ENCODE measurements around the gene IL1RAPL1.

Gene IL1RAPL1

GRCh38 chrX:29528281-29528680 lies 941.0 kb downstream of the IL1RAPL1 start:
- Histone ChIP-seq H3K4me1 (ENCODE audit: insufficient read depth, insufficient read length) (no peaks in the 10 kb centered on the region), H3K9me3 (ENCODE audit: insufficient read depth, low read length) (no peaks in the 10 kb centered on the region), H3K9ac (ENCODE audit: insufficient read length, low read depth) (no peak overlapping the region), H3K4me3 (ENCODE audit: insufficient read length, low read depth) (no peak overlapping the region), H3K36me3 (ENCODE audit: insufficient read depth, insufficient read length, low read length) (no peaks in the 10 kb centered on the region), H3K27me3 (ENCODE audit: insufficient read depth, insufficient read length) (no peaks in the 10 kb centered on the region)
- DNase-seq (ENCODE audit: low read depth, low spot score), result no peak
- TF ChIP-seq YY1 (IDR thresholded peaks at IDR 0.05; ENCODE audit: insufficient read depth, insufficient read length), result no peak

DNA sequence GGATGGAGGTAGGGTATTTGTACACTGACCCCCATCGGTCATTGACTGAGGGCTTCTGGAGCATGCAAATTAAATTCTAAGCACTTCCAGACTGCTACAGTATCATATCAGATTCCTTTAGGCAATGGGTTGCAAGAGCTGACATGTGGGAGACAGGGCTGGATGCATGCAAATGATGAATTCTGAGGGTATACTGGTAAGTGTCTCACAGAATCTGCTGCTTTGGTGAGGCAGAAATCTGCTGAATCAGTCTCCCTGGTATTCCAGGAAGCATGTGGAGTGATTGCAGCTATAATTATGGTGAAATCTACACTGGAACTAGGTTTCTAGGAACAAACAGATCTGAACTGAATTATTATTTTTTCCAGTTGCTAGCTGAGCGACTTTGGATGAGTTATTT lies 943.3 kb downstream of the IL1RAPL1 start:
- no peaks in the 10 kb centered on the region for H3K4me1 ChIP-seq (ENCODE audit: insufficient read depth, insufficient read length)
- H3K4me3 ChIP-seq (ENCODE audit: insufficient read length, low read depth), result no peak overlapping the region
- H3K9me3 ChIP-seq (ENCODE audit: insufficient read depth, low read length), result no peaks in the 10 kb centered on the region
- TF ChIP-seq ZNF274 (IDR thresholded peaks at IDR 0.05; ENCODE audit: low read depth, low read length) (no peak), YY1 (IDR thresholded peaks at IDR 0.05; ENCODE audit: insufficient read depth, insufficient read length) (no peak), SUZ12 (IDR thresholded peaks at IDR 0.05; ENCODE audit: extremely low read depth, insufficient read depth, insufficient read length) (no peak)
- H3K9ac ChIP-seq (ENCODE audit: insufficient read length, low read depth), result no peak overlapping the region
- H3K36me3 ChIP-seq (ENCODE audit: insufficient read depth, insufficient read length, low read length), result no peaks in the 10 kb centered on the region
- H3K27me3 ChIP-seq (ENCODE audit: insufficient read depth, insufficient read length), result no peaks in the 10 kb centered on the region
- DNase-seq (ENCODE audit: low read depth, low spot score), result no peak

GRCh38 chrX:29531336-29531735 lies 944.1 kb downstream of the IL1RAPL1 start:
- TF ChIP-seq SUZ12 (IDR thresholded peaks at IDR 0.05; ENCODE audit: extremely low read depth, insufficient read depth, insufficient read length), result no peak
- no peak for TF ChIP-seq YY1 (IDR thresholded peaks at IDR 0.05; ENCODE audit: insufficient read depth, insufficient read length)
- no peak for TF ChIP-seq ZNF274 (IDR thresholded peaks at IDR 0.05; ENCODE audit: low read depth, low read length)
- H3K36me3 ChIP-seq (ENCODE audit: insufficient read depth, insufficient read length, low read length), result no peaks in the 10 kb centered on the region
- H3K4me1 ChIP-seq (ENCODE audit: insufficient read depth, insufficient read length), result no peaks in the 10 kb centered on the region
- H3K4me3 ChIP-seq (ENCODE audit: insufficient read length, low read depth), result no peak overlapping the region
- DNase-seq (ENCODE audit: low read depth, low spot score), result no peak
- H3K27me3 ChIP-seq (ENCODE audit: insufficient read depth, insufficient read length), result no peaks in the 10 kb centered on the region
- no peak overlapping the region for H3K9ac ChIP-seq (ENCODE audit: insufficient read length, low read depth)
- H3K9me3 ChIP-seq (ENCODE audit: insufficient read depth, low read length), result no peaks in the 10 kb centered on the region

DNA sequence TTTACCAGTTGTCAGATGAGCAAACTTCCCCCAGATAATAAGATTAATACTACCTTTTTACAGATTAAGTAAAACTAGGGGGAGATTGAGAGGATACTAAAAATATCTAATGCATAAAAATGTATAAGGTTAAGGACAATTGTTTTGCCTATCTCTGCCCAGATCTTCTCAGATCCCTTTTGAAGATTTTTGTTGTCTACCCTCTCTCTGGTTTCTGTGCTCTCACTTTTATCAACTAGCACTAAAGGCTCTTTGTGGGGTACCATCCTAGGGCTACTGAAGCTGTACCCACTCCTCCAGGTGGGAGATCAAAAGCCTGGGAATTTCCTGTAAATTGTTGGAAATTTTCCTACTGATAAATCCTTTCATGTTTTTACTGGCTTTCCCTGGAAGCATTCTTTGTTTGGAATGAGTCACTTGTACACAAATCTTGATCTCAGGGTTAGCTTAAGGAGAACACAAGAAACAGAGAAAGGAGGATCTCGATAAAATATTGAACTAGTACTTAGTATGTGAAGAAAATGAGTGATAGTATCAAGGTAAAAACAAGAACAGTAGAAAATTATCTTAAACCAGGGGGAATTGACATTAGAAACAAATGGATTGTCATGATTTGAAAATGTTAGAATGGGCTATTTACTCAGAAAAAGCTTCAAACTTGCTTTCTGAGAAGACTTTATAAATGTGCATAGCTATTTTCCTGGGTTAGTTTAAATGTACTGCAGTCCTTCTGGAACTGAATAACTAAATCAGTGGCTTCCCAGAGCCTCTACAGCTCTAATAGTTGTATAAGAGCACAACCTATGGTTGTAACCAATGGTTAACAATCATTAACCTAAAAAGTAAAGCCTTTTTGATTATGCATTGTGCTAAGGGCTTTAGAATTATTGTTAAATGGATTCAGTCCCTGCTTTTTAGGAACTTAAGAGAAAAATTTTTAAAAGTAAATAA lies 948.2 kb downstream of the IL1RAPL1 start:
- H3K4me3 ChIP-seq (ENCODE audit: insufficient read length, low read depth), result no peak overlapping the region
- H3K36me3 ChIP-seq (ENCODE audit: insufficient read depth, insufficient read length, low read length), result no peaks in the 10 kb centered on the region
- no peak overlapping the region for H3K9ac ChIP-seq (ENCODE audit: insufficient read length, low read depth)
- no peak for DNase-seq (ENCODE audit: low read depth, low spot score)
- H3K27me3 ChIP-seq (ENCODE audit: insufficient read depth, insufficient read length), result no peaks in the 10 kb centered on the region
- no peaks in the 10 kb centered on the region for H3K4me1 ChIP-seq (ENCODE audit: insufficient read depth, insufficient read length)
- TF ChIP-seq SUZ12 (IDR thresholded peaks at IDR 0.05; ENCODE audit: extremely low read depth, insufficient read depth, insufficient read length), result no peak
- TF ChIP-seq YY1 (IDR thresholded peaks at IDR 0.05; ENCODE audit: insufficient read depth, insufficient read length), result no peak
- no peak for TF ChIP-seq ZNF274 (IDR thresholded peaks at IDR 0.05; ENCODE audit: low read depth, low read length)
- H3K9me3 ChIP-seq (ENCODE audit: insufficient read depth, low read length), result no peaks in the 10 kb centered on the region

DNA sequence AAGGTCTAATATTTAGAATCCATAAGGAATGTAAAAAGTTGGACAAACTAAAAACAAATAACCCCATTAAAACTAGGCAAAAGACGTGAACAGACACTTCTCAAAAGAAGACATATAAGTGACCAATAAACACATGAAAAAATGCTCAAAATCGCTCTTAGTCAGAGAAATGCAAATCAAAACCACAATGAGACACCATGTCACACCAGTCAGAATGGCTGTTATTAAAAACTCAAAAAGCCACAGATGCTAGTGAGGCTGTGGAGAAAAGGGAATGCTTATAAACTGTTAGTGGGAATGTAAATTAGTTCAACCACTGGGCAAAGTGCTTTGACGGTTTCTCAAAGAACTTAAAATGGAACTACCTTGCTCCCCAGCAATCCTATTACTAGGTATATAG lies 953.8 kb downstream of the IL1RAPL1 start:
- no peak for DNase-seq (ENCODE audit: low read depth, low spot score)
- H3K36me3 ChIP-seq (ENCODE audit: insufficient read depth, insufficient read length, low read length), result no peaks in the 10 kb centered on the region
- no peak for TF ChIP-seq SUZ12 (IDR thresholded peaks at IDR 0.05; ENCODE audit: extremely low read depth, insufficient read depth, insufficient read length)

GRCh38 chrX:29542152-29542551 lies 954.9 kb downstream of the IL1RAPL1 start:
- no peak overlapping the region for H3K9ac ChIP-seq (ENCODE audit: insufficient read length, low read depth)
- no peaks in the 10 kb centered on the region for H3K9me3 ChIP-seq (ENCODE audit: insufficient read depth, low read length)
- H3K27me3 ChIP-seq (ENCODE audit: insufficient read depth, insufficient read length), result no peaks in the 10 kb centered on the region
- no peak for DNase-seq (ENCODE audit: low read depth, low spot score)
- H3K4me3 ChIP-seq (ENCODE audit: insufficient read length, low read depth), result no peak overlapping the region
- H3K36me3 ChIP-seq (ENCODE audit: insufficient read depth, insufficient read length, low read length), result no peaks in the 10 kb centered on the region
- no peaks in the 10 kb centered on the region for H3K4me1 ChIP-seq (ENCODE audit: insufficient read depth, insufficient read length)
- TF ChIP-seq ZNF274 (IDR thresholded peaks at IDR 0.05; ENCODE audit: low read depth, low read length) (no peak), SUZ12 (IDR thresholded peaks at IDR 0.05; ENCODE audit: extremely low read depth, insufficient read depth, insufficient read length) (no peak), YY1 (IDR thresholded peaks at IDR 0.05; ENCODE audit: insufficient read depth, insufficient read length) (no peak)

More for the DNA sequence above, 953.8 kb downstream of the IL1RAPL1 start:
- Histone ChIP-seq H3K4me1 (ENCODE audit: insufficient read depth, insufficient read length) (no peaks in the 10 kb centered on the region), H3K9me3 (ENCODE audit: insufficient read depth, low read length) (no peaks in the 10 kb centered on the region), H3K9ac (ENCODE audit: insufficient read length, low read depth) (no peak overlapping the region), H3K27me3 (ENCODE audit: insufficient read depth, insufficient read length) (no peaks in the 10 kb centered on the region), H3K4me3 (ENCODE audit: insufficient read length, low read depth) (no peak overlapping the region)

- Histone ChIP-seq H3K9ac (ENCODE audit: insufficient read length, low read depth) (no peak overlapping the region), H3K4me1 (ENCODE audit: insufficient read depth, insufficient read length) (no peaks in the 10 kb centered on the region), H3K9me3 (ENCODE audit: insufficient read depth, low read length) (no peaks in the 10 kb centered on the region), H3K27me3 (ENCODE audit: insufficient read depth, insufficient read length) (no peaks in the 10 kb centered on the region), H3K4me3 (ENCODE audit: insufficient read length, low read depth) (no peak overlapping the region), H3K36me3 (ENCODE audit: insufficient read depth, insufficient read length, low read length) (no peaks in the 10 kb centered on the region)
- DNase-seq (ENCODE audit: low read depth, low spot score), result no peak
- no peak for TF ChIP-seq SUZ12 (IDR thresholded peaks at IDR 0.05; ENCODE audit: extremely low read depth, insufficient read depth, insufficient read length)
- TF ChIP-seq YY1 (IDR thresholded peaks at IDR 0.05; ENCODE audit: insufficient read depth, insufficient read length), result no peak
- TF ChIP-seq ZNF274 (IDR thresholded peaks at IDR 0.05; ENCODE audit: low read depth, low read length), result no peak
Observed at GRCh38 chrX:29545878-29546277, 958.6 kb downstream of the IL1RAPL1 start.

All from NT2/D1 (cell line).